ENCODE data around the gene MLC1.

Gene MLC1

DNA sequence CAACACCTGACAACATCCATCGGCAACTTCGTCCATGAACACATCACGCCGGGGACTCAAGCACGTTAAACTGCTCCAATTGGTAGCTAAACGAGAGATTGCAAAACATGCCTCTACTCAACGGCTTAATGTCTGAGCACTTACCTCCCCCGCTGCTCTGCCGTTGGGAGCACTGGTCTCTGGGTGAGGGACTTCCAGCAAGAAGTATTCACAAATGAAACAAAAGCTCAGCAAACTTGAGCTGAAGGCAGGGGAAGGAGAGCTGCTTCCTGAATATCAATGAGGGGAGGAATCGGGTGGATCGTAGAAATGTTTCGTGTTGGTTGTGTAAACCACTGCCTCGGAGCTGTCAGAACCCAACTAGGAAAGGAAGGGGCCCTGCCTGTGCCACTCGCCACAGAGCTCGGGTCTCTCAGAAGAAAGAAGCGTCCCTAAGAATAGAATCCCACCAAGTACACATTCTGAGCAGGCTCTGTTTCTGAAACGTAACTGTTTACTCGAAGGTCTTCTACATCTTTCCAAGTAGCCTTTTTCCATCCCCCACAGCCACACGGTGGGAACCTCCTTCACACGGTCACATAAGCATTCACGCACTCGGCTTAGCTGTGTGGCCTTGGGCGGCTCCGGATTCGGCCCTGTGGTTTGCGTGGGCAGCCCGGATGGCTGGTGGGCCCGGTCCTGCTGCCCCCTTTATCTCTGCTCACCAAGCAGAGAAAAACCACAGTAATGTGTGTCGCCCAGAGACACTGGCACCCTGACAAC lies at the start of gene MLC1:
MLC1 (minus strand) TSS at position 216 of the 762 bp plus-strand sequence. CDS start 524 bp downstream, outside the sequence.
- no peak for DNase-seq (ENCODE audit: low spot score)

DNA sequence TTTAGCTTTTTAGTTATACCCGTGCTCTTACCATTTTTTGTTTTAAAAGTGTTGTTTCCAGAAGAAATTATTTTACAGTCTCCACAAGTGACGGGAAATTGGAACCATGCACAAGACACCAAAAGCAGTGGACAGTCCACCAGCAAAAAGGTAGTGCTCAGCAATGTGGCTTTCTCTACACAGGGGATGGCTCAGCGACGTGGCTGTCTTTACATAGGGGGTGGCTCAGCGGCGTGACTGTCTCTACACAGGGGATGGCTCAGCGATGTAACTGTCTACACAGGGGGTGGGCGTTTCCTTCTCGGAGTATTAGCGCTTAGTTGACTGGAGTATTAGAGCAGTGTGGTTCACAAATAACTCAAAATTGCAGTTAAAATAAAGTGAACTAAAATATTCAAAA lies 49.3 kb upstream of the MLC1 start:
- DNase-seq (ENCODE audit: low spot score) = no peak

DNA sequence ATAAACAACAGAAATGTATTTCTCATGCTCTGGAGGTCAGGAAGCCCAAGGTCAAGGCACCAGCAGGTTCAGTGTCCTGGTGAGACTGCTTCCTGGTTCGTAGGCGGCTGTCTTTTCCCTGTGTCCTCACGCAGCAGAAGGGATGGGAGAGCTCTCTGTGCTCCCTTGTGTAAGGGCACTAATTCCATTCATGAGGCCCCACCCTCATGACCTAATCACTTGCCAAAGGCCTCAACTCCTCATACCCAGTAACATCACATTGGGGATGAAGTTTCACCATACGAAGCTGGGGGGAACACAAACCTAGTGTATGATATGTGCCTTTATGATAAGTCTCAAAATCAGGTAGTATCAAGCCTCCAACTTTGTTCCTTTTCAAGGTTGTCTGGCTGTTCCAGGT lies 46.7 kb upstream of the MLC1 start:
- DNase-seq (ENCODE audit: low spot score) = no peak

DNA sequence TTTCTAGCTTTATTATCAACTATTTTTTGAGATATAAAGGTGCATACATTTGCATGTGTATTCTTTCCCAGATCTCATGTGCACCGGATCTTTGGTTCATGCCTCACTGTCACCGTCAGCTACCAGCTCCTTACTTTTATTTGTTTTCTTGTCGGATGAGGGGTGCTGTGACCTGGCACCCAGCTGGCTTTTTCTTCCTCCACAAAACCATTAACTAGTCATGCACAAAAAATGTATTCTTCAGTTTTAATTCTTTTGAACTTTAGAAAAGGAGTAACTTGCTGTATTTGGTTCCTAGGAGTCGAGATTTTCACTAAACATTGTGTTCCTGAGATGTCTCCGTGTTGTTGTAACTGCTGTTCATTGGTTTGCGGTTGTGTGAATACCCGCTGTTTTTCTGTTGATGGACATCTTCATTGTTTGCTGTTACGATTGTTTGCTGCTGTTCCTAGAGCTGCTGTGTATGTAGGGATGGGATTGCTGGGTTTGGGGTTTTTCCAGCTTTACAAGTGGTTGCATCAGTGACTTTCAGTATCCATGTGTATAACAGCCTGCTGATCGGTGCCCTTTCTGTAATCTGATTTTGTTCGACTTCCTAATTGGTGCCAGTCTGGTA lies 44.0 kb upstream of the MLC1 start:
- DNase-seq (ENCODE audit: low spot score) = no peak

DNA sequence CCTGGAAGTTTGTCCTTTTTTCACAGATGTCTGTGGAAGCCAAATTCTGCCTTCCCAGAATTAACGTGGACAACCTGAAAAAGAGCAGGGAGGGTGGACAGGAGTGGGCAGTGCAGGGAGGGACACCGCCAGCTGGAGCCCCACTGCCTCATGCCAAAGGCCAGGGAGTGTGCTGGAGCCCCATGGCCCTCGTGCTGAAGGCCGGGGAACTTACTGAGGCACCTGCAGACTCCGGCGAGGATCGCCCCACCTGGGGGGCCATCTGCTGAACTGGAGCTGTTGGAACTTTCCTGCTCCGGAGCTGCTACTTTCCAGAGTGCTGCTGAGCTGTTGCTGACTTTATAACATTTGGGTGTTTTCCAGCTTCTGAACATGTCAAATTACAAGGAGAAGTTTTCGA lies 39.8 kb upstream of the MLC1 start:
- DNase-seq (ENCODE audit: low spot score) = no peak

DNA sequence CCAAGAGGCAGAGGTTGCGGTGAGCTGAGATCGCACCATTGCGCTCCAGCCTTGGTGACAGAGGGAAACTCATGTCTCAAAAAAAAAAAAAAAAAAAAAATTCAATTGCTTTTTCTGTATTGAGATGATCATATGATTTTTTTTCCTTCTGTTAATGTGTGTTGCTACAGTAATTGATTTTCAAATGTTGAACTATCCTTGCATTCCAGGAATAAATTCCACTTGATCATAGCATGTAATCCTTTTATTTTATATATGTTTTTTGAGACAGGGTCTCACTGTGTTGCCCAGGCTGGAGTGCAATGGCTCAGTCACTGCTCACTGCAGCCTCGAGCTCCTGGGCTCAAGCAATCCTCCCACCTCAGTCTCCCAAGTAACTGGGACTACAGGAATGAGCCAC lies 37.9 kb upstream of the MLC1 start:
- no peak for DNase-seq (ENCODE audit: low spot score)

DNA sequence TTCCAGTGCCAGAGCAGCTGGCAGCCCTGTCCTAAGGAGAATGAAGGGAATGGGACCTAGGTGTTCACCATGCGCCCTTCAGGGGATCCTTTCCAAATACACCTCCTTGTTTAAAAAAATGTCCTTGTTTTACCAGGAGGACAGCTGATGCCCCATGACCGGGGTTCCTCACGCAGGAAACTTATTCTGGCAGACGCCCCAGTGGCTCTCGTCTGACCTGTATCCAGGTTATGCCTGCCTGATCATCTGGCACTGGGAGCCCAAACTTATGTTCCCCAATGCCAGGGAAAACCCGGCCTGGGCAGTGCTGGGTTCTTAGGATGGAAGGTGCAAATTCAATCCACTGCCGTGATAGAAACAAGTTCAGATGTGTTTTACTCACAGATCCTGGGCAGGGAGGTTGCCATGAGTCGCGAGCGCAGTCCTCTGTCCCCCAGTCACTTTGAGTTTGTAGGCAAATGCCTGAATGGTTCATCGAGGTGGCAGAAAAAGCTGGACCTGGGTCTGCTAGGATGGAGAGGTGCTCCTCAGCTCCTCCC lies 36.0 kb upstream of the MLC1 start:
- DNase-seq (ENCODE audit: low spot score) = no peak

DNA sequence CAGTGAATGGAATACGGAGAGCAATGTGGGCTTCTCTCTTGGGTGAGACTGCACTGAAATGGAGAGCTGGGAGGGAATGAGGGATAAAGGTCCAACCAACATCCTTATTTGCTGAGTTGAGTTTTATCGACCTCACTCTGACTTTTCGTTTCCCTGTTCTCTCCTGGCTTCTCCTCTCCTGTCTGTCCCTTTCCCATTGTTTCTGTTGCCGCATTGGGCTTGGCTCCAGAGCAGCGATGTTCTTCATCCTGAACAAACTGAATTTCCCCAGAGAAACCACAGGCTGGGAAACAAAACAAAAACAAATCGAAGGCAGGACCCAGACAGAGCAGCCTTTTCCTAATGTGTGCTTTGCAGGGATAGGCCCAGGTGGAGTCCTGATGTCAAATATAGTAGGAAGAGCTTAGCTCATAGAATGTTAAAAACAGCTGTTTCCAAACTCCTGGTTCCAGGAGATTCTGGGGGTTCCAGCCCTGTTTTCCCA lies 34.6 kb upstream of the MLC1 start:
- DNase-seq (ENCODE audit: low spot score) = no peak

DNA sequence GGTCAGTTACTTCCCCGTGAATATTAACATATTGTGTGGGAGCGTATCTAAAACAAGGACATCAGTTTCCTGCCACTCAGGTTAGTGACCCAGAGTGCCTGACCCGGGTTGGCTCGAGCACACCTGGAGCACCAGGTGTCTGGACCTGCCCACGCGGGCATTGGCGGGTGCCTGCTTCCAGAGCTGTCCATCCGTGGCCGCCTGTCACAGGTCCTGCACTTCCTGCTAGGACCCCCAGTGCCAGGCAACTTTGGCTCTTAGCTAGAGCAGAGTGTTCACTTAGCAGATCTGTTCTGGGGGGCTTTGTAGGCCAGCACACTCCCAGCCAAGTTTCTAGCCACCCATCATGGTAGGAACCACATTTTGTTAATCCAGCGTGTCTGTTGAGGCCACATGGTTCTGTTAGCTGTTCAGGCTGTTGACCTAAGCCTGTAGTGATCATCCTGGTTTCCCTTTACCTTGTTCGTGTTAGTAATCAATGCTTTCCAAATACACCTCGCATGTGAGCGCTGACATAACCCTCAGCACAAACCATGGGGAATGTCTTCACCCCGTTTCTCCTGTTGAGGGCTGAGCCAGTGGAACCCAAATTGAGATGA lies 34.0 kb upstream of the MLC1 start:
- no peak for DNase-seq (ENCODE audit: low spot score)

DNA sequence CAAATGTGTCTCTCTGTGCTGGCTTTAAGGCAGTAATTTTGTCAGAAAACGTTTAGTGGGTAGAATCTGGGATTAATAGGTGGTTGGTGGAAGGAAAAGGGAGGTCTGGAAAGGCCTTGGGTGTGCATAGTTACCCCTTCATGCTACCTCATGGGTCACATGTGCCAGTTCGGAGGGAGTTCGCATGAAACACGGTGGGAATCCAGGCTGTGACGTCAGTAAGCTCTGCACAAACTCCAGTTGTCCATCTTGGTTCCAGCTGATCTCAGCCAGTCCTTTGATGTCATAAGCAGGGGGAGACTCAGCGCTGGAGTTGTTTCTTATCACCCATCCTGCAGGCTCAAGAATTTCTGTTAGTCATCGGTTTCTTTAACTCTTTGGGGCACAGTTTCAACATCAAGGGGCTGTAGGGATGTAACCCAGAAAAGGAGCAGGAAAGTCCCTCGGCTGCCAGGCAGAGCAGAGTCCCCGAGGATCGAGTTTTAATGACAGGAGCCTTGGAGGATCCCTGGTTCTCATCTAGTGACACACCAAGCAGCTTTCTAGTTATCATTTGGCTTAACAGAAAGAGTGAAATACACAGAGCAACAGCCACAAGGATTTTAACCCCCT lies 33.4 kb upstream of the MLC1 start:
- DNase-seq (ENCODE audit: low spot score) = peak; percentile 93

DNA sequence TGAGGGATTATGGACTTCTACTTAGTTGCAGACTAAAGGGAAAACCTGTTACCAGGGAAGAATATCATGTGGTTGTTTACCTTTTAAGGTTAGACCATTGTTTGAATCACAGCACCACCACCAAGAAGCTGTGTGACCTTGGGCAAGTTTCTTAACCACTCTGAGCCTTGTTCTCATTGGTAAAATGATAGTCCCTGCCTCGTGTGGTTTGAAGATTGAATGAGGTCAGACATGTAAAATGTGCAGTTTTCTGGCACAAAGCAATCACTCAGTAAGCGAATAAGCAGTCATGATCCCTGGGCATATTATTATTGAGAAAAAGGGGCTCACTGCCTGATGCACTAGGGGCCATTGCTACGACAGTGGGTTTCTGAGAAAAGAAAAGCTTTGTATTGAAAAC lies 32.9 kb upstream of the MLC1 start:
- no peak for DNase-seq (ENCODE audit: low spot score)

DNA sequence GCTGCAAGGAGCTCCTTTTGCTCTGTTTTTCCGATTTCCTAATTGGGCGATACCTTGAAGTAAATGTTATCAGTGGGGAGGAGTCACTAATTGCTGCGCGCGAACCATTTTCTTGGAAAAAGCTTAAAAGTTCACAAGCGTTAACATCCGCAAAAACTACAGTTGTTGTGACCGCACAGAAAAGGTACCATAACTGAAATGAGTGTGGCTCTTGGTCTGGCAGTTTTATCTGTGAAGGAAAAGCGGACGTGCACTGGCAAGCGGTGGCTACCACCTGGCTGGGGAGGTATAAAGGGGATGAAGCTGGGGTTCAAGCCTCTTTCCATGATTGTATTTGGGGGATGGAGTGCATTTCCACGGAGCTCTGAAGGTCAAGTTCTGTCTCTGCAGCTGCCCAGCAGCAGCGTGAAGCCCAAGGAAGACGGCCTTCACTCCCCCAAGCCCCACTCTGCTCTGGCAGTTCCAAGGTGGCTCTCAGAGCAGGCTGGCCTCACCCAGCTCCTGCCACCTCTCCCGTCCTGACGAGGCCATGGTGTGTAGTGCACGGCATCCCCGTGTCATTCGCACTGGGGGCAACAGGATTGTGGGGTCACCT lies 32.0 kb upstream of the MLC1 start:
- DNase-seq (ENCODE audit: low spot score) = no peak

DNA sequence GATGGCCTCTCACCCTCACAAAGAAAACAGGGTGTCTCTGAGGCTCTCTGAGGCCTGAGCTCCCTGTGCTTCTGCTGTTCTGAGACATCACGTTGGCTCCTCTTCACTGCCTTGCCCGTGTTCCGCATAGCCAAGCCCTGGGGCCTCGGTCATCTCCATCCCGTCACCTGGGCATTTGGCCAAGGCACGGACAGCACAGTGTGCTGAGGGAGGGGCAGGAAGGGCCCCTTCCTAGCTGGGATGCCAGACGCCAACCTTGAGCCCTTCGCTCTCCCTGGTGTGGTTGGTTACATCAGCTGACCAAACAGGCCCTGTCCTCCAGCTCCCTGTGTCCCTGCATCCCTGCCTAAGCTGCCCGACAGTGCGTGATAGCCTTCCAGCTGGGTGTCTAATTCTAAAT lies 30.5 kb upstream of the MLC1 start:
- DNase-seq (ENCODE audit: low spot score) = no peak

DNA sequence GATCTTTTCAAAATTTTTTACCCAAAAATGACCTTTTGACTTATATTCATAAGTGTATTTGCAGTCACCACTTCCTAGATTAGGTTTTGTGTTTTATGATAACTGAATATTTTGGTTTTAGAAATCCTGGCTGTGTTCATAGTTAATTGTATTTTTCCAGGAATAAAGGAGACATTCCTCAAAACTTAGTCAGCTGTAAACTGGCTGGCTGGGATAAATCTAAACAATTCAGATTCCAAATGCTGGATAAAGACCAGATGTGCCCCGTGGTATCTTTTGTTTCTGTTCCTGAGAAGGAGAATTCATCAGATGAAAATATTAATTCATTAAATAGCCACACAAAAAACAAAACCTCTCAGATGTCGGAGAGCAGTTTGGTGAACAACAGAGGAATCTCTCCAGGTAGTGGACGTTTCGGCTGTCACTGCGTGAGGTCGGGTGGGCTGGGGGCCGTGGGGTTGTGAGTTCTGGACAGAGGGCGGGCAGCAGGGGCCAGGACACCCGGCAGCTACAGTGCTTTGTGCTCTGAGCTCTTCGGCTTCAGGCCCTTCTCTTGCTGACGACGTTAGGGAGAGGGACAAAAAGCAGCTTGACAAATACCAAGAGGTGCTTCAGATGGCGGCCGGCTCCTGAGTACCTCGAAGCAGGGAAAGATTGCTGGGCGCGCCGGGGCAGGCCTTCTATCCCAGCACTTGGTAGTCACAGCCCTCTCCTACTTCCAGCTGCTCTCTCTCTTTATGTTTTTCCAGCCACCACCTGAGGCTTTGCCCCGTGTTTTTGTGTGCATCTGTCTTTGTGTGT lies 29.2 kb upstream of the MLC1 start:
- DNase-seq (ENCODE audit: low spot score) = peak; percentile 85

DNA sequence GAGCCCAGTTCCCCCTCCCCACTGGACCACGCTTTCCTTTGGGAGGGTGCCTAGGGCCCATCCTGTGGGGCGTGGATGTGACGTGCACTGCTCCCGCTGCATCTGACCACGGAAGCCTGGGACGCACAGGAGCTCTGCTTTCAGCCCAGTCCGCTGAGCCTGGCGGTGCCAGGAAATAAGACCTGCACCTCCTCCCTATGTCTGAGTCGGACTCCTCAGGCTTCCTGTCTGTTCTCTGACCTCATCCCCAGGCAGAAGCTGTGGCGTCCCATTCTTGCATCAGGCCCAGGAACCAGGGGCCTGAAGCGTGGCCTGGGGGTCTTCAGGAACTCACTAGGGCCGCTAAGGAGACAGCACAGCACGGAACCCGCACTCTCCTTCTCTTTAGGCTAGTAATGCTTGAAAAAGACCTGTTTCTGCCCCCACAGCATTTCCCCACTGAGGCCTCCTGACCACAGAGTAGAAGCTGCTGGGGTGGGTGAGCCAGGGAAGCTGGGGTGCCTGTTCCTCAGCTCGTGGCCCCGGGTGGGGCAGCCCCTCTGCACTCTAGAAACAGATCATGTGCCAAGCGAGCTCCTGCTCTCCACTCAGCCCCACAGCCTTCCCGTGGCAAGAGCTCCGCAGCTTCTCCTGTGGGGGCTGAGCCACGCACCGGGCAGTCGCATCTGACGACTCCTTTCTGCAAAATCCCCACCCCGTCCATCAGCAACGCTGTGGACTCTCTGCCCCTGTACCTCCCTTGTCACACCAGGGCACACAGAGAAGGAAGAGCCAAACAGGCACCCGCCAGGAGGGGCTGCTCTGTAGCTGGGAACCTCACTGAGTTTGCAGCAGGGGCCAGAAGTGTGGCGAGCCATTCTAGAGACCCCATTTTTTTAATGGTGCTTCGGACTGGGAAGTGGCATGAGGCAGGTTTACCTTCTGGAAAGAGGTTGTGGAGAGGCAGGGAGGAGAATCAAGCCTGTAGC lies 27.2 kb upstream of the MLC1 start:
- peak; percentile 84 for DNase-seq (ENCODE audit: low spot score)

DNA sequence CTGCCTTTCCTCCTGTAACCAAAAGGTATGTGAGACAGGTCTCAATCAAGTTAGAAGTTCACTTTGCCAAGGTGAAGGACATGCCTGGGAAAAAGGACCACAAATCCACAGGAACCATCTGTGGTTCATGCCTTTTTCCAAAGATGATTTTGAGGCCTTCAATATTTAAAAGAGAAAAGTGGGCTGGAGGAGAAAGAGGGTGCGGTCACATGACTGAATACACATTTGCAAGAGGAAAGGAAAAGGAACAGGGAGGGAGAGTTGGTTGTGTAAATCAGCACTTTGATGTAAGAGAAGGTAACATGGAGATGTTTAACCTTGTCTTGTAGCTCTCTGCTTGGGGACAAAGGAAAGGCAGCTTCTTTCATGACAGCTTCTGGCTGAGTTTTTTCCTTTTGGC lies 25.8 kb upstream of the MLC1 start:
- DNase-seq (ENCODE audit: low spot score) = no peak

DNA sequence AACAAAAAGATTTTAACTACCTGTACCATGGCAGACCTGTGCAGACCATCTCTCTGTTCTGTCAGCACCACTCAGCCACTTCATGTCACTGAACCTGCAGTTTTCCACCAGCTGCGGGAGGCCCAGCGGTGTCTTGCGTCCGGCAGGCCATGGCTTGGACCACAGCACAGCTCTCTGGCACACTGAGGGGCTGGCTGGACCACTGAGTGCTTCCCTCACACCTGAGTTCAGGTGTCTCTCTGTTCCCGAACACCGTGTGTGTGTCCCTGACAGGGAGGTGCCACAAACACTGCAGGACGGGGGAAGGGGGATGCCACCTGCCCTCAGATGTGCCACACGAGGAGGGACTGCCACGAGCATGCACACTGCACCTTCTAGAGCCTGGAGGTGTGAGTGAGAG lies 22.3 kb upstream of the MLC1 start:
- DNase-seq (ENCODE audit: low spot score) = no peak

DNA sequence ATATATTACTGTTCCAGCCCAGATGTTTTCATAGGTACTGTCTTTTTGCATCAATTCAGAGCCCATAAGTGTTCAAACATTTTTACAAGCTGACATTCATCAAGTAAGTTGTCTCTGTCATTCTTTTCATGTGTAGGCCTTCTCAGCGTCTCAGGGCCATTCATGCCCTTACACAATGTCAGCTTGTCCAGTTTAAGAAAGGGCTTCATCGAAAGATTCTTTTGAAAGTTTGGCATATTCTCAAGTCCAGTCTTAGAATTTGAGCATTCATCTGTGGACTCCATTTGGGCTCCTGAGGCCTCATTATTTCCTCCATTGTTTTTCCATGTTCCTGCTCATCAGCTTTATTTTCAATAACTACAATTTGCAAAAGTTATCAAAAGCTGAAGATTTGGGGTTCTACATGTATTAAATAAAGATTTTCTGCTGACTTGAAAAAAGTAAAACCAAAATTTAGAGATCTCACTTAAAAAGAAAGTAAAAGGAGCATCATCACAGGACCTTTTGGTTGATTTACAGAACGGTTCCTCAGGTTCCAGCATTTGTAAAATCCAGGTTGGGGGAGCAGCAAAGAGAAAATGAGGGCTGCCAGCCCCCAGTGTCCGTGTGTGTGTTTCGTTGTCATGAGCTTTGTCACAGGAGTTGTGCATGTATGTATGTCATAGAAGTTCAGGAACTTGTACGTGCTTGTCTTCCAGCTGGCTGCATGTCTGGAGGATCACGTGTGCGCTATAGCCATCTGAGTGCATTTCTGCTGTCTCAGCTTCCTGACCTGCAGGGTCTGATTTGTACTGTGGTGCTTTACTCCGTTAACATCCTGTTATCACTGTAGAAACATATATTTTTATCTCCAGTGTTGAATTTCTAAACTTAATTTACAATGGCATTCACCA lies 20.2 kb upstream of the MLC1 start:
- no peak for DNase-seq (ENCODE audit: low spot score)

DNA sequence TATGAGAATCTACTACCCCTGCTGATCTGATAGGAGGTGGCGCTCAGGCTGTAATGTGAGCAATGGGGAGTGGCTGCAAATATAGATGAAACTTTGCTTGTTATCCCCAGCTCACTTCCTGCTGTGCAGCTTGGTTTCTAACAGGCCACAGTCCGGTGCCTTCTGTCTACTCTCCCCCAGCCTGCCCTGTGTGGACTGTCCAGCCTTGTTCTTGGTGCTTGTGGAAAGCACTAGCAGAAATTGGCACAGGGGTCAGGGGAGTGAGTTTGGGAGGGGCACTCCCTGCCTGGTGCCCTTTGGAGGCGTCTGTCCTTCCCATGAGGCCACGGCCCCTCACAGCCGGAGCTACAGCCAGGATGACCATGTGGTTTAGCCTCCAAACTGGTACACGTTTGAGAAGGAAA lies 18.9 kb upstream of the MLC1 start:
- no peak for DNase-seq (ENCODE audit: low spot score)

Data from hepatic stellate cell (primary cell).